OCI-LY7 (cell line): ENCODE data around the gene NOLC1.

Experiments used
- CTCF ChIP-seq: fragments of 200-600 bp; sonication (generic); conservative IDR thresholded peaks from 2 replicates; pipeline ENCODE4 v1.5.1; 2014; ENCODE audit warnings: mild to moderate bottlenecking, antibody characterized with exemption, low read length, moderate library complexity, mixed read lengths
- EZH2phosphoT487 ChIP-seq: fragments of 200-600 bp; sonication (generic); IDR thresholded peaks from 2 replicates; pipeline ENCODE4 v1.6.1; 2018; ENCODE audit warnings: low read depth, borderline replicate concordance, mild to moderate bottlenecking, mixed run types, antibody characterized with exemption, low read length, moderate library complexity, mixed read lengths

GRCh38 chr10:102195296-102195870, 43.2 kb downstream of the NOLC1 start:
- no peak for TF ChIP-seq CTCF
- no peak for TF ChIP-seq EZH2phosphoT487
